Liver (tissue), 3 donors: ENCODE results near the gene ATP6V1F.

Source experiments
- ATF3 ChIP-seq: IDR thresholded peaks from 2 replicates; pipeline ENCODE4 v1.6.1; 2016; ENCODE audit warnings: antibody characterized with exemption
- CTCF ChIP-seq: fragments of 150-350 bp; IDR thresholded peaks from 2 replicates; pipeline ENCODE4 v1.5.1; 2017; ENCODE audit warnings: improper control_type of control experiment, low read depth, low read length; ENCODE audit not compliant: missing input control
- EGR1 ChIP-seq, 2 donors: IDR thresholded peaks; 2 replicates each; pipeline ENCODE4 v1.6.1; 2016 to 2018; ENCODE audit warnings: antibody characterized with exemption in 2 of 2, low read depth in 2 of 2
- GABPA ChIP-seq, 2 donors: IDR thresholded peaks in 1 of 2; conservative IDR thresholded peaks in 1 of 2; 2 replicates each; pipeline ENCODE4 v1.6.1; 2016; ENCODE audit warnings: antibody characterized with exemption in 2 of 2, mild to moderate bottlenecking in 1 of 2, moderate library complexity in 1 of 2
- HNF4A ChIP-seq, 2 donors: conservative IDR thresholded peaks; 2 replicates each; pipeline ENCODE4 v1.6.1; 2016; ENCODE audit warnings: antibody characterized with exemption in 2 of 2, mild to moderate bottlenecking in 2 of 2
- MAX ChIP-seq: IDR thresholded peaks from 2 replicates; pipeline ENCODE4 v1.6.1; 2016; ENCODE audit warnings: antibody characterized with exemption
- RAD21 ChIP-seq, 2 donors: IDR thresholded peaks; 2 replicates each; pipeline ENCODE4 v1.6.1; 2016; ENCODE audit warnings: antibody characterized with exemption in 2 of 2, mild to moderate bottlenecking in 2 of 2
- RXRA ChIP-seq, 2 donors: IDR thresholded peaks; 2 replicates each; pipeline ENCODE4 v1.6.1; 2017 to 2018; ENCODE audit warnings: antibody characterized with exemption in 2 of 2, mild to moderate bottlenecking in 1 of 2
- SP1 ChIP-seq: IDR thresholded peaks from 2 replicates; pipeline ENCODE4 v1.6.1; 2018; ENCODE audit warnings: antibody characterized with exemption, mild to moderate bottlenecking
- TAF1 ChIP-seq: conservative IDR thresholded peaks from 2 replicates; pipeline ENCODE4 v1.6.1; 2016; ENCODE audit warnings: antibody characterized with exemption, mild to moderate bottlenecking
- YY1 ChIP-seq: IDR thresholded peaks from 2 replicates; pipeline ENCODE4 v1.6.1; 2016; ENCODE audit warnings: antibody characterized with exemption, mild to moderate bottlenecking
- ZBTB33 ChIP-seq: IDR thresholded peaks from 2 replicates; pipeline ENCODE4 v1.6.1; 2016; ENCODE audit warnings: antibody characterized with exemption
- donor health status: healthy.
- donor health status: healthy.

- no peak for TF ChIP-seq CTCF
- TF ChIP-seq MAX, result no peak
- TF ChIP-seq RAD21 (IDR thresholded peaks at IDR 0.05), result no peak
- TF ChIP-seq ZBTB33, result no peak
- no peak for TF ChIP-seq ATF3
- TF ChIP-seq SP1, result no peak
- TF ChIP-seq GABPA (IDR thresholded peaks at IDR 0.05 in 1 of 2, conservative IDR thresholded peaks at IDR 0.05 in 1 of 2), result no peak
- no peak for TF ChIP-seq RXRA (IDR thresholded peaks at IDR 0.05)
- TF ChIP-seq TAF1, result no peak
- TF ChIP-seq HNF4A (conservative IDR thresholded peaks at IDR 0.05), result no peak
- TF ChIP-seq EGR1 (IDR thresholded peaks at IDR 0.05; ENCODE audit: low read depth in 2 of 2), result no peak
- no peak for TF ChIP-seq YY1
These were observed 26.5 kb downstream of the ATP6V1F start for GRCh38 chr7:128889121-128889520.
